ENCODE results near the gene KYNU.
A peak's percentile ranks its signal among the peaks of the same experiment; 100 is the strongest.

Gene KYNU

GRCh38 chr2:142877216-142877838 is at the start of gene KYNU:
Gene KYNU (plus strand): TSS chr2:142877664. CDS start chr2:142885368, 7,704 bp downstream.
- H3K4me3 ChIP-seq (ENCODE audit: low read length): peak within 1 kb of the TSS; percentile 15
- no peak for TF ChIP-seq CTCF (IDR thresholded peaks at IDR 0.05; ENCODE audit: insufficient read depth, low read depth, low read length, missing control alignments)
- DNase-seq (ENCODE audit: low read depth): peak; percentile 55

GRCh38 chr2:142834021-142834420 is 43.4 kb upstream of the KYNU start:
- no peak for TF ChIP-seq CTCF (IDR thresholded peaks at IDR 0.05; ENCODE audit: insufficient read depth, low read depth, low read length, missing control alignments)
- DNase-seq (ENCODE audit: low read depth): peak; percentile 40
- no peak overlapping the region for H3K4me3 ChIP-seq (ENCODE audit: low read length)

GRCh38 chr2:142840436-142840835 is 37.0 kb upstream of the KYNU start:
- no peak for TF ChIP-seq CTCF (IDR thresholded peaks at IDR 0.05; ENCODE audit: insufficient read depth, low read depth, low read length, missing control alignments)
- no peak overlapping the region for H3K4me3 ChIP-seq (ENCODE audit: low read length)
- no peak for DNase-seq (ENCODE audit: low read depth)

- TF ChIP-seq CTCF (IDR thresholded peaks at IDR 0.05; ENCODE audit: insufficient read depth, low read depth, low read length, missing control alignments): no peak
- no peak overlapping the region for H3K4me3 ChIP-seq (ENCODE audit: low read length)
- no peak for DNase-seq (ENCODE audit: low read depth)
Measured at GRCh38 chr2:142841788-142842187, 35.7 kb upstream of the KYNU start.

- no peak for DNase-seq (ENCODE audit: low read depth)
- no peak for TF ChIP-seq CTCF (IDR thresholded peaks at IDR 0.05; ENCODE audit: insufficient read depth, low read depth, low read length, missing control alignments)
- no peak overlapping the region for H3K4me3 ChIP-seq (ENCODE audit: low read length)
Measured at GRCh38 chr2:142842369-142842768, 35.1 kb upstream of the KYNU start.

GRCh38 chr2:142843731-142844130 is 33.7 kb upstream of the KYNU start:
- no peak for TF ChIP-seq CTCF (IDR thresholded peaks at IDR 0.05; ENCODE audit: insufficient read depth, low read depth, low read length, missing control alignments)
- no peak overlapping the region for H3K4me3 ChIP-seq (ENCODE audit: low read length)
- DNase-seq (ENCODE audit: low read depth): no peak

- DNase-seq (ENCODE audit: low read depth): no peak
- TF ChIP-seq CTCF (IDR thresholded peaks at IDR 0.05; ENCODE audit: insufficient read depth, low read depth, low read length, missing control alignments): no peak
- H3K4me3 ChIP-seq (ENCODE audit: low read length): no peak overlapping the region
Measured at GRCh38 chr2:142848023-142848606, 29.3 kb upstream of the KYNU start.
